GM10266 (cell line): Measurements from ENCODE around the gene C1QTNF3.

Source experiments
- DNase-seq: peaks from one replicate; pipeline ENCODE4 v3.0.0; 2012; ENCODE audit errors: extremely low spot score
- CTCF ChIP-seq: IDR thresholded peaks from 2 replicates; pipeline ENCODE4 v1.5.1; 2012; ENCODE audit warnings: mild to moderate bottlenecking, low read depth; ENCODE audit not compliant: control insufficient read depth, insufficient read depth; ENCODE audit errors: missing control alignments

The C1QTNF3 gene

GRCh38 chr5:33999978-34000377, 43.0 kb downstream of the C1QTNF3 start:
- no peak for TF ChIP-seq CTCF

GRCh38 chr5:33997331-33997983, 45.6 kb downstream of the C1QTNF3 start:
- DNase-seq, result peak; percentile 47
- peak; percentile 58 for TF ChIP-seq CTCF

More at GRCh38 chr5:33999978-34000377, 43.0 kb downstream of the C1QTNF3 start:
- DNase-seq, result no peak

- no peak for TF ChIP-seq CTCF
- no peak for DNase-seq
Observed at GRCh38 chr5:33995865-33996264, 47.1 kb downstream of the C1QTNF3 start.

DNA sequence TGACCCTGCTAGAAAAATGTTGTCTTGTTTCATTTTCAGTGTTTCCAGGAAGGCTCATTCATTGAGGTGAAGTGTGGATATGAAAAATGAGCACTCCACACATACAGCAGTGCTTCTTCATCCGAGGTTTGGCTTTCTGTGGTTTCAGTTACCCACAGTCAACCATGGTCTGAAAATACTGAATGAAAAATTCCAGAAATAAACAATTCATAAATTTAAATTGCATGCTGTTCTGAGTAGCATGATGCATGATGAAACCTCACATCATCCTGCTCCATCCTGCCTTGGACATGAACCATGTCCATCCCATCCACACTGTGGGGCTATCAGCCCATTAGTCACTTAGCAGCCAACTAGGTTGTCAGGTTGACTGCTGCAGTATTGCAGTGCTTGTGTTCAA, 48.2 kb downstream of the C1QTNF3 start:
- no peak for DNase-seq
- TF ChIP-seq CTCF, result peak; percentile 3

DNA sequence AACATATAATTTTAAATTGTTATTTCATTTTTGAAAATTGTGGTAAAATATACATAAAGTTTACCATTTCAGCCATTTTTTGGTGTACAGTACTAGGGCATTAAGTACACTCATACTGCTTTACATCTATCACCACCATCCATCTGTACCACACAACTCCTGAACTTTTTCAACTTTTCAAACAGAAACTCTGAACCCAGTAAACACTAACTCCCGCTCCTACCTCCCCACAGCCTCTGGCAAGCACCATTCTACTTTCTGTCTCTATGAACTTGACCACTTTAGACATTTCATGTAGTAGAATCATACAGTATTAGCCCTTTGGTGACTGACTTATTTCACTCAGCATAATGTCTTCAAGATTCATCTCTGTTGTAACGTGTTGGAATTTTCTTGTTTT, 50.1 kb downstream of the C1QTNF3 start:
- TF ChIP-seq CTCF, result no peak
- DNase-seq, result no peak

- no peak for TF ChIP-seq CTCF
- no peak for DNase-seq
Observed at GRCh38 chr5:33985447-33985846, 57.6 kb downstream of the C1QTNF3 start.

- no peak for DNase-seq
- TF ChIP-seq CTCF, result no peak
Observed at GRCh38 chr5:33984671-33985124, 58.3 kb downstream of the C1QTNF3 start, which contains the start of gene SLC45A2. TSS of gene SLC45A2 (minus strand) at chr5:33984693. CDS start at chr5:33984583, 110 bp downstream.
